Activated CD4-positive, alpha-beta T cell treated with anti-CD3 and anti-CD28 coated beads, Interleukin-2, amount 50 U/mL, for 24 hours (primary cell): Measurements from ENCODE around the gene SIMC1.
A peak's percentile ranks its signal among the peaks of the same experiment; 100 is the strongest.
"Not testable (repeated sequence)": the region's sequence is repeated elsewhere in the genome, so short reads cannot be mapped to it uniquely, and the experiment has no call there.

Source experiments
- DNase-seq, 2 donors: peaks; one replicate each; pipeline ENCODE4 v3.0.0-alpha.2; 2020; ENCODE audit warnings: low read depth in 1 of 2, low spot score in 1 of 2

The SIMC1 gene

DNA sequence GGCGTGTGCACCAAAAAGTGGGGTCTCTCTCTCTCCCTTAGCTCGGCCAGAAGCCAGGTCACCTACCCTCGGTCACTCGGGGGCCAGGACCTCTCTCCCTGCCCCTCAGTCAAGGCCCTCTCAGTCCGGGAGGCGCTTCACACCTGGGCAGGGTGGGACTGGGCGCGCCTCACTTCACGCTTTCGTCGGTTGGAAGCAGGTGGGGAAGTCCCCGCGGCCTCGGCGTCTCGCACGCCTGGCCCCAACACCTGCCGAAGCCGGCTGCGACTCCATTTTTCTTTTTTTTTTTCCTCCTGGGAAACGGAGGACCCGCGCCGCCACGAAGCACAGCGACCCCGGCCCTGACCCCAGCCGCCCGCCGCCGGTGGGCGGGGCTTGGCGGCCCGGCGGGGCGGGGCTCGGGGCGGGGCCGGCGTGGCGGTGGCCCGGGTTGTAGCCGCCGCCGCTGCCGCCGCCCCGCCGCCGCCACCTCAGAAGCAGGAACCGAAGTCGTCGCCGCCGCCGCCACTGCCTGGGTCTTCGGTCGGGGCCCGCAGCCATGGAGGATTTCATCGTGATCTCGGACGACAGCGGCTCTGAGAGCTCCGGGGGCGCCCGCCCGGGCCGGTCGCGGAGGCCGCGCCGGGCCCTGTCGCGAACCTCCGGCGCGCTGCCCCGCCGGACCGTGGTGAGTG, at the start of gene SIMC1:
SIMC1 (plus strand) TSS at position 454 of the 674 bp plus-strand sequence; CDS start at position 539, 85 bp downstream.
- peak; percentile 19 to 25 for DNase-seq

DNA sequence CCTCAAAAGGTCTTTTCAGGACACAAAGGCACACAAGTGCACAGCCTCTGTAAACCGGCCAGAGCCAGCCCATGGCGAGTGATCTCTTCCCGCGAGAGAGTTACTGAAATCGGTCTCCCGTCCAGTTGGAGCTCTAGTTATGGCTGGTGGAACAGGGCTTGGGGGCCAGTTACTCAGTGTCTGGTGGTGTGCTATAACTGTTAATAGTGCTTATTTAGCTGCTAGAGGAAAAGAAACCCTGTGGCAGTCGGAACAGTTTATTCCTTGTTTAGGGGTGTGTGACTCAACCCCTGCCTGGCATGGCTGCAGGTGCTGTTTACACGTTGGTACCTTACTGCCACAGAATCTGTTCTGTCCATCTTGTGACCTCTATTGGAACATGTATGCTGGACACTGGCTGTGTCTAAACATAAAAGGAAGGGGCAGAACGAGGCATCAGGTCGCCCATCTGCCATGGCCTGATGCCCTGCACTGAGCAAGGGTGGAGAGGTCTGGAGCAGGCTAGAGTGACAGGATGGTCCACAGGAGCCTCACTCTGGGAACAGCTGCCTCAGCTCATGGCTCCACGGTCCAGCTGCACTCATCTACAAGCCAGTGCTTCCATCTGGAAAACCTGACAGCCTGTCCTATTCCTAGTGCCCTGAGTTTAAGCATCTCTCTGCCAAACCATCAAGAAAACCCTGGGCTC, 49.6 kb upstream of the SIMC1 start:
- no peak for DNase-seq

DNA sequence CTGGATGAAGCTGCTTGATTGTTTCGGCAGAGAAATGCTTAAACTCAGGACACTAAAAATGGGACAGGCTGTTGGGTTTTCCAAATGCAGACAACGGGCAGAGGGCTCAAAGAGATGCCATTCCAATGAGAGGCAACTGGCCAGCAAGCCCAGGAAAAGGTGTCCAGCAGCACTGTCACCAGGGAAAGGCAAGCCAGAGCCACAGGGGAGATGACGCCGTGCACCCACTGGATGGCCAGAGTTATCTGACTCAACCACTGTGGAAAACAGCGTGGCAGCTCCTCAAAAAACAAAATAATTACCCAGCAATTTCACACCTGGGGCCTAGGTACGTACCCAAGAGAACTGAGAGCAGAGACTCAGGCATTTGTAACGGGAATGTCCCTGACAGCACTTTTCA, 48.4 kb upstream of the SIMC1 start:
- DNase-seq = no peak

- no peak for DNase-seq
These were observed 47.1 kb upstream of the SIMC1 start for GRCh38 chr5:176190886-176191755.

DNA sequence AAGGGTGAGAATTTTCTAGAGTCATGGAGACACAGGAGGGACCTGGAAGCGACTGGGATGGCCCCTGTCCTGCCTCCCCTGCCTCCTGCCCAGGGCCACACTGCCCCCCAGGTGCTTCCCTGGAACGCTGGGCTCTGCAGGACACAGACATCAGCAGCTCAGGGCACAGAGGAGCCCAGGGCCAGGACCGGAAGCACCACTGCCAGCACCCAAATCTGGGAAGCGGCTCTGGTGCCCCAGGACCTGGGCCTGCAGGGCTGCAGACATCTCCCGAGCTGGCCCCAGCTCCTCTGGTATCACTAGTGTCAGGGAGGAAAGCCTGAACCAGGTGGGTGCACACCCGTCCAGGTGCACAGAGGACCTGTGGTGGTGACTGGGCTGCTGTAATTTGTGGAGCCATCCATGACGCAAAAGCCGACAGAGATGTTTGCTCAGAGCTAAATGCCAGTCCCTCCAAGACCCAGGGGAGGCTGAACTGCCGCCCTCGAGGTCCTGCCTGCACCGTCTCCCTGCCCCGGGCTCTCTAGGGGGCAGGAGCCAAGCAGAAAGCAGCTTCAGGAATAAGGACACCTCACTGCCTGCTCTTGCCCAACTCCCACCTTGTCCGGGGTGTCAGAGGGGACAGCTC, 46.0 kb upstream of the SIMC1 start:
- no peak for DNase-seq

DNA sequence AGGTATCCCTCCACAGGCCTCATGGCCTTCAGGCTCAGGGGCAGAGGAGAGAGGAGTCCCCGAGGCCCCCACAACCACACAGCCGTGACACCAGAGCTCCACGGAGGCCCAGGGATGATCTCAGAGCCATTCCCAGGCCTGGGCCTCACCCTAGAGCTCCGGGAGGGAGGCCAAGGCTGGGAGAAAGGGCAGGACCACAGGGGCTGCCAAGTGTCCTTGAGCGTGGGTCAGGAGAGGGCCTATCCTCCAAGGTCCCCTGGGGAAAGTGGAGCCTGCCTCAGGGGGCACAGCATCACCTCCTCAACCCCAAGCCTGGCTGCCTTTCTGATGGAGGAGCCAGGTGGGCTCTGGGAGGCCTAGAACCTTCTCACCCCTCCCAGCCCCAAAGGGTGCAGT, 45.5 kb upstream of the SIMC1 start:
- not testable (repeated sequence) for DNase-seq

DNA sequence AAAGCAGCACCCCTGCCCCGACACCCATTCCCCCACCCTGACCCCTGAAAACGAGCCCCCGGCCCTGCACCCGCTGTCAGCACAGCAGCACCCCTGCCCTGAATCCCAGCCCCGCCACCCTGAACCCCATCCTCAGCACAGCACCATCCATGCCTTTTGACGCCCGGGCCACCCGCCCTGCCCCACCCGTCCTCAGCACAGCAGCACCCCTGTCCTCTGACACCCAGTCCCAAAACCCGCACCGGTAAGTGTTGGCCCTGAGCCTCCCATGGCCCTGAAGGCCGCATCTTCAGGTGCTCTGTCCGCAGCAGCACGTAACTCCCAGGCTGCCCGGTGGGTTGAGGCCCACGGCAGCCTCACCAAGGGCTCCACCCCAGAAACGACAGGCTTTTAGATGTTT, 44.6 kb upstream of the SIMC1 start:
- not testable (repeated sequence) for DNase-seq

DNA sequence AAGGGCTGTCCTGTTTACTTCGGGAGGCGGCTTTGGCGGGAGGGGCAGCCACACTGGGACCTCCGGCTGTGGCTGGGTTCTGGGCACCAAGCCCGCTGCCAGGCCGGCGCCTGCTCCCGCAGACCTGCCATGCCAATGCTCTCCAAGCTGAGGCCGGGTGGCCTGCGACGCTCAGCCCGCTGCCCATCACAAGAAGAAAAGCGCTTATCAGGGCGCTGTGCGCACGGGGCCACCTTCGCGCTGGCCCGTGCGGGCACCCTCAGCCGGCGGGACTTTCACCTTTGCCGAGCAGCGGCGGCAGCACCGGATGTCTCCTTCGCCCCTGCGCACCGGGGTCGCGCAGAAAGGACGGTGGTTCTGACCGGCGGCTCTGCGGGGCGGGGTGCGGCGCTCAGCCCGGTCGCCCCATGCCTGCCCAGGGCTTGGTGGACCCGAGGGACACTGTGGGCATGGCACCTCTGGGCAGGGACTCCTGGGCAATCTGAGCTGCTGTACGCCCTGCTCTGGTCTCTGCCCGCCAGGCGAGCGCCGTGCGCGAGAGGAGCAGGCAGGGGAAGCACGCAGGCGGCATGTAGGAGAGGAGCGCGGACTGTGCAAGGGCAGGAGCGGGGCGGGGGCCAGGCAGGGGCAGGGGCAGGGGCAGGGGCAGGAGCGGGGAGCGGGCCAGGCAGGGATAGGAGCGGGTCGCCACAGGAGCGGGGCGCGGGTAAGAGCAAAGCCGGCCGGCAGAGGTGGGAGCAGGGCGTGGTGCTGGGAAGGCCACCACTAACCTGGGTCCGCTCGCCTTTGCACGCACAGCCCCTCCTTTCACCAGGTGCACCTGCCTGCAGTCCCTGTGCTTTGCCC, 43.8 kb upstream of the SIMC1 start:
- DNase-seq = not testable (repeated sequence)

DNA sequence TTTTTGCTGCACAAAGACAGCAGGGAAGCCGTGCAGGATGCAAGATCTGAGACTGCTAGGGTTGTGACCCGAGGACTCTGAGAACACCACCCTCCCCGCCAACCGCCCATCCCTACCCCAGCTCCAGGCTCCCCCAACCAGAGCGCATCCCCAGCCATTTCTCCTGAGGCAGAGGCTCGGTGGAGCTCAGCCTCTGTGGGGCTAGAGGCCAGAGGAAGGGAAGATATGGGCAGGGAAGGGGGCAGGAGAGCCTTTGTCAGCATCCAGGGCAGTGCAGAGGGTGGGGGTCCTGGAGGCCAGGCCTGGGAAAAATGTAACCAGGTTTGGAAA, 43.2 kb upstream of the SIMC1 start:
- not testable (repeated sequence) for DNase-seq

DNA sequence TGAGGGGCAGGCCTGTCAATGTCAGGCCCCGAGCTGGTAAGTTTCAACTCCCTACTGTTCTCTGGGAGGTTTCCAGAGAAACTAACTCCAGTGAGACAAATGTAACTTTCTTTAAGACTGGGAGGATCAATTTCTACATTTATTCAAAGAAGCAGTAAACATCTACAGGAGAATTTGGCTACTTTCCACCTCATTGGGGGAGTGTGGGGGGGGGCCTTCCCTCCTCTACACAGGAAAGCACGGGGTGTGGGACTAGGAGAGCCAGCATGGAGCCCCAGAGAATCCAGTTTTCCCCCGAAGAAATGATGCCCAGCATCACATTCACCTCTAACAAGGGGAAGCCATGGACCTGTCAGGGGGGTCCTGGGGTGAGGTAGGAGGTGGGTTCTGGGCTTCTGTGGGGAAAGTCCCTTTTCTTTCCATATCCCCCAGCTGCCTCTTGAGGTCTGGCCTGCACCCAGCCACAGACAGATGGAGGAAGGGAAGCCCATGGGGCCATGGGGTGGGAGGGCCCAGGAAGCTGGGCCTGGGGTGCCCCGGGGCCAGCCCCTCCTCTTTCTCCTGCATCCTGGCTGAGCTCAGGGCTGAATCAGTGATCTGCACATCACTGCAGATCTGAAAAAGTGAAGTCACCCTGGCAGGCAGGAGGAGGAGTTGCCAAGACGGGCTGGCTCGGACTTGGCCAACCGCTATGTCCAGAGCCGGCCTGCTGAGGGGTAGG, 42.6 kb upstream of the SIMC1 start:
- not testable (repeated sequence) for DNase-seq

GRCh38 chr5:176196781-176197180, 41.4 kb upstream of the SIMC1 start:
- DNase-seq = not testable (repeated sequence)

GRCh38 chr5:176197234-176197858, 40.9 kb upstream of the SIMC1 start:
- DNase-seq = not testable (repeated sequence)

- DNase-seq = not testable (repeated sequence)
These were observed 39.9 kb upstream of the SIMC1 start for GRCh38 chr5:176198299-176198698.

DNA sequence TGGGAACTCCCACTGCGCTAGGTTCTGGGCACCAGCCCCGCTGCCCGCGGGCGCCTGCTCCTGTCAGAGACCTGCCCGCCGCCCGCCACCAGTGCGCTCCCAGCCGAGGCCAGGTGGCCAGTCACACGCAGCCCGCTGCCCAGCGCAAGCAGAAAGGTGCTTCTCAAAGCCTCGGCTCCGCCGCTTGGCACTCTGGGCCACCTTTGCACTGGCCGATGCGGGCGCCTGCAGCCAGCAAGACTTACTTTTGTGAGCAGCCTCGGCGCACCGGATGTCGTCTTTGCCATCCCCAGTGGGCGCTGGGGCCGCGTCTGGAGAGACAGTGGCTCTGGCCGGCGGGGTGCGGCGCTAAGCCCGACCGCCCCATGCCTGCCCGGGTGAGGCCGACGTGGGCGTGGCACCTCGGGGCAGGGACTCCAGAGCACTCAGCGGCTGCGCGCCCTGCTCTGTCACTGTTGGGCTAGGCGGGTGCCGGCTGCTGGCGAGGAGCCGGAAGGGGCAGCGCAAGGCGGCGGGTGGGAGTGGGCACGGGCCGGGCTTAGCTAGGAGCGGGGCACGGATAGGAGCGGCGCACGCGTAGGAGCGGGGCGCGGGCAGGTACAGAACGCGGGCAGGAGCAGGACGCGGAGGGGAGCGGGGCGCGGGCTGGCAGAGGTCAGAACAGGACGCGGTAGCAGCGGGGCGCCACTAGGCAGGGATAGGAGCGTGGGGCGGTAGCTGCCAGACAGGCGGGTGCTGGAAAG, 39.1 kb upstream of the SIMC1 start:
- DNase-seq = not testable (repeated sequence)

- not testable (repeated sequence) for DNase-seq
These were observed 38.3 kb upstream of the SIMC1 start for GRCh38 chr5:176199803-176200399.

DNA sequence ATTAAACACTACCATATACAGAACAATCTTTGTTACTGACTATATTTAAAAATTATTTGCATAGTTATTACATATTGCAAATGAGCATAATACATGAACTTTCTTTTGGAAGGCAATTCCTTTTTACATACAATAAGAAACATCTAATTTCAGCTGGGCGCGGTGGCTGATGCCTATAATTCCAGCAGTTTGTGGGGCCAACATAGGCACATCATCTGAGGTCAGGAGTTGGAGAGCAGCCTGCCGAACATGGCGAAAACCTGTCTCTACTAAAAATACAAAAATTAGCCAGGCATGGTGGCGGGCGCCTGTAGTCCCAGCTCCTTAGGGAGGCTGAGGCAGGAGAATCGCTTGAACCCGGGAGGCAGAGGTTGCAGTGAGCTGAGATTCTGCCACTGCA, 36.4 kb upstream of the SIMC1 start:
- DNase-seq = no peak

DNA sequence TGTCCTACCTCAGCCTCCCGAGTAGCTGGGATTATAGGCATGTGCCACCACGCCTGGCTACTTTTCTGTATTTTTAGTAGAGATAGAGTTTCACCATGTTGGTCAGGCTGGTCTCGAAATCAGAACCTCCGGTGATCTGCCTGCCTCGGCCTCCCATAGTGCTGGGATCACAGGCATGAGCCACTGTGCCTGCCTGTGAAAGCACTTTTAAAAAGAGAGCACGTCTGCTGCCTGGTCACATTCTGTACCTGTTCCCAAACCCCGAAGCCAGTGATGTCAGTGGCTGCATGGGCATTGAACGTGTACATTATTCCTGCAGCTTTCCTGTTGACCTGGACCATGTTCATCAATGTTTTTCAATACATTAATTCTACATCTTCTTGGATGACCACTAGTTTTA, 35.1 kb upstream of the SIMC1 start:
- DNase-seq = no peak

DNA sequence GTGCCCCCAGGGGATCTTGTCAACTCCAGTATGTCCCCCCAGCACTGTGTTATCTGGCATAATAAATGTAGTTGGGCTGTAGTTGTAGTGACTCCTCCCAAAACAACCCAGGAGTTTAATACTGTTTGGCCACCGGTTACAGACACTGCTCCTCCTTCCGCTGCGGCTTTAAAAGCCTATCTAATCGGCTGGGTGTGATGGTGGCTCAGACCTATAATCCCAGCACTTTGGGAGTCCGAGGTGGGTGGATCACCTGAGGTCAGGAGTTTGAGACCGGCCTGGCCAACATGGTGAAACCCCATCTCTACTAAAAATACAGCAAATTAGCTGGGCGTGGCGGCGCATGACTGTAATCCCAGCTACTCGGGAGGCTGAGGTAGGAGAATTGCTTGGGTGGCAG, 34.7 kb upstream of the SIMC1 start:
- not testable (repeated sequence) for DNase-seq
